Lower leg skin (tissue), 4 donors: Measurements from ENCODE around the gene CPAMD8. TPM values are rescaled to one million over a fixed set of nuclear protein-coding genes. Genes with fewer than 3 reads are reported as not detected.
"Not testable (repeated sequence)": the region's sequence is repeated elsewhere in the genome, so short reads cannot be mapped to it uniquely, and the experiment has no call there.

Source experiments
- DNase-seq, 2 donors: peaks; one replicate each; pipeline ENCODE4 v3.0.0-alpha.2; 2019; ENCODE audit warnings: low spot score in 2 of 2
- H3K4me3 ChIP-seq: fragments of 200-600 bp; sonication (generic); 2 replicates; pipeline ENCODE4 v1.5.1; 2017; ENCODE audit warnings: mild to moderate bottlenecking, low read depth; ENCODE audit not compliant: poor library complexity, severe bottlenecking
- CTCF ChIP-seq, 3 donors: fragments of 450-650 bp; IDR thresholded peaks; one replicate each; pipeline ENCODE4 v1.5.1; 2016; ENCODE audit warnings: antibody characterized with exemption in 3 of 3, mild to moderate bottlenecking in 3 of 3, moderate library complexity in 2 of 3
- POLR2A ChIP-seq, 2 donors: fragments of 450-650 bp; IDR thresholded peaks; one replicate each; pipeline ENCODE4 v1.6.1; 2016 to 2017; ENCODE audit warnings: antibody characterized with exemption in 2 of 2, mild to moderate bottlenecking in 1 of 2, moderate library complexity in 1 of 2
- WGBS, 2 donors: methylation state at CpG; one replicate each; pipeline ENCODE4 v1.1.5; 2018; 5-methylcytosine and 5-hydroxymethylcytosine counted together
- intact Hi-C: fragments of 100-400 bp; cut with DNase I; formaldehyde crosslinking; loops from one replicate; pipeline ENCODE4 v1.15.0; 2023; ENCODE audit warnings: low total_unique reads
- total RNA-seq, 4 donors: library from RNA; depleted of rRNA; stranded (reverse); fragments of >200 nt; gene quantifications; one replicate each; pipeline ENCODE4 v1.1.0, GENCODE V29; 2016

The CPAMD8 gene
- total RNA-seq, 4 donors from 2014 or later = 8.1 to 14.0 (median 13.0) TPM

- no peak for TF ChIP-seq CTCF (IDR thresholded peaks at IDR 0.05)
- TF ChIP-seq POLR2A (IDR thresholded peaks at IDR 0.05) = no peak
- no peak overlapping the region for H3K4me3 ChIP-seq
- DNase-seq = no peak
- 4% methylated on average over 18 to 23 of the region's 40 CpGs for WGBS, 2 donors
- intact Hi-C loops = no loop called here
Measured at GRCh38 chr19:17025991-17026658, 485 bp downstream of the CPAMD8 start.

- intact Hi-C loops = no loop called here
Measured at GRCh38 chr19:17025361-17025760, 1.2 kb downstream of the CPAMD8 start.

GRCh38 chr19:17024941-17025340 lies 1.7 kb downstream of the CPAMD8 start:
- H3K4me3 ChIP-seq, DNase-seq: not testable (repeated sequence)
- WGBS, 2 donors = 57 to 67% methylated on average over 8 of the region's 8 CpGs

More at GRCh38 chr19:17025361-17025760, 1.2 kb downstream of the CPAMD8 start:
- DNase-seq = no peak
- H3K4me3 ChIP-seq = no peak overlapping the region
- TF ChIP-seq CTCF (IDR thresholded peaks at IDR 0.05) (no peak), POLR2A (IDR thresholded peaks at IDR 0.05) (no peak)
- 69 to 73% methylated on average over 6 of the region's 6 CpGs for WGBS, 2 donors

GRCh38 chr19:17023805-17024204 lies 2.8 kb downstream of the CPAMD8 start:
- TF ChIP-seq CTCF (IDR thresholded peaks at IDR 0.05) = no peak
- no peak for DNase-seq
- intact Hi-C loops = no loop called here
- H3K4me3 ChIP-seq = no peak overlapping the region
- 94 to 96% methylated on average over 3 of the region's 3 CpGs for WGBS, 2 donors

More at GRCh38 chr19:17024941-17025340, 1.7 kb downstream of the CPAMD8 start:
- intact Hi-C loops = not testable (repeated sequence)

GRCh38 chr19:17022738-17023137 lies 3.9 kb downstream of the CPAMD8 start:
- H3K4me3 ChIP-seq = no peak overlapping the region
- DNase-seq = no peak
- 87 to 95% methylated on average over 7 of the region's 7 CpGs for WGBS, 2 donors
- intact Hi-C loops = no loop called here
- TF ChIP-seq CTCF (IDR thresholded peaks at IDR 0.05) (no peak), POLR2A (IDR thresholded peaks at IDR 0.05) (no peak)

- H3K4me3 ChIP-seq = no peak overlapping the region
- intact Hi-C loops = no loop called here
- TF ChIP-seq CTCF (IDR thresholded peaks at IDR 0.05) (no peak), POLR2A (IDR thresholded peaks at IDR 0.05) (no peak)
- no peak for DNase-seq
- WGBS, 2 donors = 86 to 88% methylated on average over 11 to 12 of the region's 12 CpGs
Measured at GRCh38 chr19:17021793-17022590, 4.6 kb downstream of the CPAMD8 start.
